AG08395 (cell line): ENCODE results near the gene WSCD2.

ENCODE experiments used
- DNase-seq: peaks from one replicate; pipeline ENCODE4 v3.0.0; 2012; ENCODE audit warnings: mixed read lengths, low spot score

WSCD2 gene

GRCh38 chr12:108269224-108269623 lies 140.1 kb downstream of the WSCD2 start:
- DNase-seq, result no peak

GRCh38 chr12:108270035-108270848 lies 141.2 kb downstream of the WSCD2 start:
- DNase-seq, result no peak

- no peak for DNase-seq
Observed at GRCh38 chr12:108270849-108271143, 141.7 kb downstream of the WSCD2 start.

GRCh38 chr12:108271951-108272872 lies 143.1 kb downstream of the WSCD2 start:
- no peak for DNase-seq

GRCh38 chr12:108273217-108273616 lies 144.1 kb downstream of the WSCD2 start:
- no peak for DNase-seq

- no peak for DNase-seq
Observed at GRCh38 chr12:108277613-108278012, 148.5 kb downstream of the WSCD2 start.

- no peak for DNase-seq
Observed at GRCh38 chr12:108282160-108282559, 153.1 kb downstream of the WSCD2 start.

GRCh38 chr12:108282676-108283075 lies 153.6 kb downstream of the WSCD2 start:
- DNase-seq, result peak; percentile 21

- no peak for DNase-seq
Observed at GRCh38 chr12:108284163-108284562, 155.1 kb downstream of the WSCD2 start.

GRCh38 chr12:108285016-108285415 lies 155.9 kb downstream of the WSCD2 start:
- no peak for DNase-seq

- DNase-seq, result no peak
Observed at GRCh38 chr12:108287227-108287626, 158.1 kb downstream of the WSCD2 start.

- no peak for DNase-seq
Observed at GRCh38 chr12:108289350-108290161, 160.5 kb downstream of the WSCD2 start.

GRCh38 chr12:108295641-108296040 lies 166.6 kb downstream of the WSCD2 start:
- DNase-seq, result no peak

GRCh38 chr12:108296945-108297344 lies 167.9 kb downstream of the WSCD2 start:
- DNase-seq, result no peak

GRCh38 chr12:108297424-108297823 lies 168.3 kb downstream of the WSCD2 start:
- no peak for DNase-seq

GRCh38 chr12:108297895-108298760 lies 169.0 kb downstream of the WSCD2 start:
- no peak for DNase-seq

GRCh38 chr12:108298761-108299275 lies 169.7 kb downstream of the WSCD2 start:
- DNase-seq, result no peak

GRCh38 chr12:108299516-108299915 lies 170.4 kb downstream of the WSCD2 start:
- no peak for DNase-seq
